OCI-LY7 (cell line): ENCODE measurements around the gene TBC1D20.

Experiments
- CTCF ChIP-seq: fragments of 200-600 bp; sonication (generic); conservative IDR thresholded peaks from 2 replicates; pipeline ENCODE4 v1.5.1; 2014; ENCODE audit warnings: mild to moderate bottlenecking, antibody characterized with exemption, low read length, moderate library complexity, mixed read lengths
- EZH2phosphoT487 ChIP-seq: fragments of 200-600 bp; sonication (generic); IDR thresholded peaks from 2 replicates; pipeline ENCODE4 v1.6.1; 2018; ENCODE audit warnings: low read depth, borderline replicate concordance, mild to moderate bottlenecking, mixed run types, antibody characterized with exemption, low read length, moderate library complexity, mixed read lengths

GRCh38 chr20:427849-428657 is 34.3 kb downstream of the TBC1D20 start:
- no peak for TF ChIP-seq CTCF
- no peak for TF ChIP-seq EZH2phosphoT487
